T-helper 2 cell treated with Interferon-gamma antibody and Interleukin-4, amounts not matched to agents 100 ng/mL and 5 ng/mL, for 36 hours (primary cell): ENCODE results near the gene SLAMF1. TPM values are rescaled to one million over a fixed set of nuclear protein-coding genes. Genes with fewer than 3 reads are reported as not detected.
"Not testable (repeated sequence)": the region's sequence is repeated elsewhere in the genome, so short reads cannot be mapped to it uniquely, and the experiment has no call there.

ENCODE experiments used
- intact Hi-C: fragments of 100-400 bp; cut with micrococcal nuclease; formaldehyde crosslinking; loops from one replicate; pipeline ENCODE4 v1.15.1; 2023
- total RNA-seq: library from RNA; stranded (reverse); gene quantifications from 2 replicates; pipeline ENCODE4 v1.2.3, GENCODE V29; 2022

The SLAMF1 gene
- total RNA-seq, 1 donor from 2014 or later = 63.6 TPM

DNA sequence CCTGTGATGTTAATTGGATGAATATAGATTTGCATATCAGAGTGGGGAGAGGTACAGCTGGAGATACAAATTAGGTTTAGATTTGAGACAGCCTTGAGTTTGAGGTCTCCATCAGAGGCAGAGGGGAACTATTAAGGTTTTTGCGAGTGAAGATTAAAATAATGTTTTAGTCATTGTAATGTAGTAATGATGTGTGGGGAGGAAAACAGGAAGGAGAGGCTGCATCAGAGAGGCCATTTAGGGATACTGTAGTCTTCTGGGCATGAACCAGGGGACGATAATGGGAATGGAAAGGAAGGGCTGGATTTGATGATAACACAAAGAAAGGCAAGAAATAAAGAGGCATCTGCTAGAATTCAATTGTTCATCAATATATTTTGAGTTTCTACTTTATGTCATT, 77.0 kb downstream of the SLAMF1 start:
- intact Hi-C loops = no loop called here

DNA sequence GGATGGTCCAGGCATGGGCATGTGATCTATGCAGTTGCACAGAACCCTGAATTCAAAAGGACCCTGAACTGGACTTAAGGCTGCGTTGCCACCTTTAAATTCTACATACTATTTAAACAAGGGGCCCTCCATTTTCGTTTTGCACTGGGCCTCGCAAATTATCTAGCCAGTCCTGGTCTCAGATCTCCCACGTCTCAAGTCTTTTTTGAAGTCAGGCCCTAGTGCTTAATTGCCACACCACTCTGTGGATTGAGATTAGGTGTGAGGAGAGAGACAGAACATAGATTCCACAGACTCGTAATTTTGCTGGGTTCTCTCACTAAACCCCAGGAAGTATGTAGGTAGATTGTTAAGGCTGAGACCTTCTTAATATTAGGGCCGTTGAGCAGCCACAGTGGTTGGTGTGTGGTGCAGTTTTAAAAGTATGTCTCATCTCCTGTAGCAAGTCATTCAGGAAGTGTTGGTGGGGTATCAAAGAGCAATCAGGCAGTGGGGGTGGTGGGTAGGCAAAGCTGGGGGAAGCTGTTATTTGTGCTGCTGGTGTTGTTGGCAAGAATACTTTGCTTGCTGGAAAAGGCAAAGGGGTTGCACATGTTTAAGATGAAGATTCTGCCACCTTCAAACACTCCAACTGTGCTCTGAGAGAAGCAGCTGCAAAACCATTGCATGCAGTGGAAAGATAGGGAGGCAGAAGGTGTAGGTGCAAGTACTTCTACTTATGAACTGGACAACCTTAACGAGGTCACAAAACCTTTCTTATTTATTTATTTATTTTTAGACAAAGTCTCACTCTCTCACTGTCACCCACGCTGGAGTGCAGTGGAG, 78.8 kb downstream of the SLAMF1 start:
- intact Hi-C loops = loop anchor here (1.0 kb wide), 2 partner anchors 8 to 9 kb away; no protein-coding TSS in a partner anchor

GRCh38 chr1:160567341-160567740, 79.5 kb downstream of the SLAMF1 start:
- intact Hi-C loops = no loop called here

GRCh38 chr1:160565564-160565963, 81.3 kb downstream of the SLAMF1 start:
- intact Hi-C loops = no loop called here

GRCh38 chr1:160563230-160563629, 83.6 kb downstream of the SLAMF1 start:
- intact Hi-C loops = not testable (repeated sequence)

DNA sequence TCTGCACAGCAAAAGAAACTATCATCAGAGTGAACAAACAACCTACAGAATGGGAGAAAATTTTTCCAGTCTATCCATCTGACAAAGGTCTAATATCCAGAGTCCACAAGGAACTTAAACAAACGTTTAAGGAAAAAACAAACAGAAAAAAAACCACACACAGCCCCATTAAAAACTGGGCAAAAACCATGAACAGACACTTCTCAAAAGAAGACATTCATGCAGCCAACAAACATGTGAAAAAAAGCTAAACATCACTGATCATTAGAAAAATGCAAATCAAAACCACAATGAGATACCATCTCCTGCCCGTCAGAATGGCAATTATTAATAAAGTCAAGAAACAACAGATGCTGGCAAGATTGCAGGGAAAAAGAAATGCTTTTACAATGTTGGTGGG, 84.1 kb downstream of the SLAMF1 start:
- intact Hi-C loops = not testable (repeated sequence)

GRCh38 chr1:160560806-160561205, 86.0 kb downstream of the SLAMF1 start:
- intact Hi-C loops = loop anchor here (2.0 kb wide), 1 partner anchor 18 kb away; the partner anchor contains the start of gene CD84

GRCh38 chr1:160560045-160560705, 86.7 kb downstream of the SLAMF1 start:
- intact Hi-C loops = loop anchor here (2.0 kb wide), 1 partner anchor 19 kb away; the partner anchor contains the start of gene CD84

DNA sequence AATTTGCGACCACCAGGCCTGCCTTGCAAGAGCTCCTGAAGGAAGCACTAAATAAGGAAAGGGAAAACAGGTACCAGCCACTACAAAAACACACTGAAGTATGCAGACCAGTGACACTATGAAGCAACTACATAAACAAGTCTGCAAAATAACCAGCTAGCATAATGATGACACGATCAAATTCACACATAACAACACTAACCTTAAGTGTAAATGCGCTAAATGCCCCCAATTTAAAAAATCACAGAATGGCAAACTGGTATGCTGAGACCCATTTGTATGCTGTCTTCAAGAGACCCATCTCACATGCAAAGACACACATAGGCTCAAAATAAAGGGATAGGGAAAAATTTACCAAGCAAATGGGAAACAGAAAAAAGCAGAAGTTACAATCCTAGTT, 87.4 kb downstream of the SLAMF1 start:
- intact Hi-C loops = loop anchor here (1.0 kb wide), 1 partner anchor 9 kb away; no protein-coding TSS in a partner anchor

GRCh38 chr1:160558660-160559380, 88.0 kb downstream of the SLAMF1 start:
- intact Hi-C loops = loop anchor here (1.0 kb wide), 1 partner anchor 9 kb away; no protein-coding TSS in a partner anchor

Other genes with a start within 250 kb of the SLAMF1 start
- gene VANGL2, start 246.5 kb downstream of the SLAMF1 start, total RNA-seq = not detected in 2 replicates
- gene SLAMF6, start 123.8 kb downstream of the SLAMF1 start, total RNA-seq = 34.1 and 36.4 TPM in 2 replicates
- gene CD84, start 67.5 kb downstream of the SLAMF1 start, total RNA-seq = 40.8 and 43.9 TPM in 2 replicates
- gene CD48, start 64.8 kb upstream of the SLAMF1 start, total RNA-seq = 204 and 216 TPM in 2 replicates
- gene SLAMF7, start 92.2 kb upstream of the SLAMF1 start, total RNA-seq = 6.8 and 8.0 TPM in 2 replicates
- gene LY9, start 149.1 kb upstream of the SLAMF1 start, total RNA-seq = 8.5 and 9.2 TPM in 2 replicates
- gene CD244, start 215.8 kb upstream of the SLAMF1 start, total RNA-seq = 0.70 and 0.84 TPM in 2 replicates
- not detected in 2 replicates for gene ITLN1, start 238.1 kb upstream of the SLAMF1 start, total RNA-seq